SH-SY5Y (cell line): Measurements from ENCODE around the gene MLLT1.

ENCODE experiments used
- GATA2 ChIP-seq: IDR thresholded peaks from 2 replicates; pipeline ENCODE4 v1.6.1; 2011; ENCODE audit warnings: mild to moderate bottlenecking, low read depth, low read length
- GATA3 ChIP-seq: IDR thresholded peaks from 2 replicates; pipeline ENCODE4 v1.6.1; 2011; ENCODE audit warnings: low read depth, mild to moderate bottlenecking, low read length, moderate library complexity

Gene MLLT1

DNA sequence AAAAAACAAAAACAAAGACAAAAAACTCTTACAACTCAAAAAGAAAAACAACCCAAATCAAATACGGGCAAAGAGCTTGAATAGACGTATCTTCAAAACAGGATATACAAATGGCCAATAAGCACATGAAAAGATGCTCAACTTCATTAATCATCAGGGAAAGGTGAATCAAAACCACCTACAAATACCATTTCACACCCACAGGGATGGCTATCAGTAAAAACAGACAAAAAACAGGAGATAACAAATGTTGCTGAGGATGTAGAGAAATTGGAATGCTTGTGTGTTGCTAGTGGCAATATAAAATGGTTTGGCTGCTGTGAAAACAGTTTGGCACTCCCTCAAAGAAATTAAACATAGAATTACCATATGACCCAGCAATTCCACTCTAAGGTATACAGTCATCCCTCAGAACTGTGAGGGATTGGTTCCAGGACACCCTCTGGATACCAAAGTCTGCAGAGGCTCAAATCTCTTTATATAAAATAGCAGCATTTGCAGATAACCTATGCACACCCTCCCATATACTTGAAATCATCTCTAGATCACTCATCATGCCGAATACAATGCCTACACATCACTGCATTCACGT, 29.7 kb downstream of the MLLT1 start:
- TF ChIP-seq GATA2 (no peak), GATA3 (no peak)

- TF ChIP-seq GATA2 (no peak), GATA3 (no peak)
Observed at GRCh38 chr19:6249296-6249695, 30.5 kb downstream of the MLLT1 start.

DNA sequence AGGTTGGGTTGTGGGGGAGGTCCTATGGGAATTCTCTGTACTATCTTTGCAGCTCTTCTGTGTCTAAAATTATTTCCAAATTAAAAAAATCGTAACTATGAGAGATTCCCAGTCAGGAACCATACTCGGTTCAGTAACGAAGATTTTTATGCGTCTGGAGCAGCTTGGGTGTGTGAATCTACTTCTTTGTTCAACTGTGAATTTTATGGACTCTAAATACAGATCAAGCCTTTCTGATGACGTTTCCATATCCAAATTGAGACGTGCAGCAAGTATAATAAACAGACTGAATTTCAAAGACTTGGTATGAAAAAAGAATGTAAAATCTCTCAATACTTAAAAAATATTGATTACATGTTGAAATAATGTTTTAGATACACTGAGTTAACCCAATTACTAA, 30.9 kb downstream of the MLLT1 start:
- no peak for TF ChIP-seq GATA2
- no peak for TF ChIP-seq GATA3

- no peak for TF ChIP-seq GATA3
- TF ChIP-seq GATA2: no peak
Observed at GRCh38 chr19:6248341-6248740, 31.4 kb downstream of the MLLT1 start.

DNA sequence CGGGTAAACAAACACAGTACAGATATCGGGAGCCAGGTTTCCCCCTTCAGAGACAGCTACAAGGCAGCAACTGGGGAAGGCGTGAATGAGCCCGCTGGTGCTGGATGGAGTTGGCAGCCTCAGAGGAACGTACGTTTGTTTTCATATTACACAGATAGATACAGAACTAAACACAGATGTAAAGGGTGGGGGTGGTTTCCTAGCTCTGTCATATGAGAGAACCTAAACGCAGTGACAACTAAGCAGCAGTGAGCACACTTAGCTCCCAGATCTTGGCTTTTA, 32.8 kb downstream of the MLLT1 start:
- no peak for TF ChIP-seq GATA3
- TF ChIP-seq GATA2: no peak

- TF ChIP-seq GATA2: no peak
- no peak for TF ChIP-seq GATA3
Observed at GRCh38 chr19:6246174-6247006, 33.4 kb downstream of the MLLT1 start.

- TF ChIP-seq GATA3 (no peak), GATA2 (no peak)
Observed at GRCh38 chr19:6242677-6243076, 37.1 kb downstream of the MLLT1 start.

DNA sequence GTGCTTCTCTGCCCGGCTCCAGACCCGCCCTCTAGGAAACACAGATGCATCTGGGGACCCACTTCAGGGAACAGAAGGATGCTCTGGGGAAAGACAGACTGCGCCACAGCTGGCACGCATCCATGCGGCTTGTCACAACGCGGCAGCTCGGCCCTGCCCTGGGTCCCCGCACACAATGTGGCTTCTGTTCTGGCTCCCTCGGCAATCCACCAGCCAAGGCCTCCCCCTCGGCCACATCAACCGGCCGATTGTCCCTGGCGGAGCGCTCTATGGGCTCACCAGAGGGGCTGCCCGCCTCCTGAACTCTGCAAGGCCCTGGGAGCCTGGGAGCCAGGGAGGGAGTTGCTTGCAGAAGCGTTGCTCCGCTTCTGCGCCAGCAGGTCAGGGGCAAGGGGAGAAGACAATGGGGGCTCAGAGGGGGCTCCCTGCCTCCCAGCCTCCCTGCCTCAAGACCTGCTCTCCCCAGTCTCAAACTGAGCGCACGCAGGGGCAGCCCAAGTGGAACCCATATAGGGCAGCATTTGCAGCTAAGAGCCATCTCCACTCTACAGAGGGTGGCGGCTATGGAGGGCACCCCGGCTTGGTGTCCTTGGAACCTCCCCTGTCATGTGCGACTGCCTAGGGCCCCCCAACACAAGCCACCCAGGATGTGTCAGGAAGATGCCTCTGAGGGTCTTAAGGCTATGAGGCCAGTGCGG, 37.9 kb downstream of the MLLT1 start:
- TF ChIP-seq GATA3 (no peak), GATA2 (no peak)

DNA sequence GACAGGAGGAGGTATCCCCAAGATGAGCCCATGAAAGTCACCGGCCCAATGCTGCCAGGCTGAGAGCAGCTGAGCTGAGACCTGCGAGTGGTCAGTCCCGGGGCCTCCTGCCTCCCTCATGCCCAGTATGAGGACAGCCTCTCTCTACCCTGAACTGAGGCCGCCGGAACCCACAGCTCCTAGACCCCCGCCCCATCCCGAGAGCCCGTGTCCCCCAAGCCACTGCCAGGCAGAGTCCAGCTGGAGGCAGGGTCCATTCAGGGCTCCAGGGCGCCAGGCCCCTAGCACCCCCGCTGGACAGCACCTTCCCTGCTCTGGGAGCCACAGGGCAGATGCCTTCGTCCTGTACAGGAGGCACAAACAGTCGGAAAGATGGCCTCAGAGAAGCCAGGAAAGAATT, 38.7 kb downstream of the MLLT1 start:
- no peak for TF ChIP-seq GATA2
- no peak for TF ChIP-seq GATA3

DNA sequence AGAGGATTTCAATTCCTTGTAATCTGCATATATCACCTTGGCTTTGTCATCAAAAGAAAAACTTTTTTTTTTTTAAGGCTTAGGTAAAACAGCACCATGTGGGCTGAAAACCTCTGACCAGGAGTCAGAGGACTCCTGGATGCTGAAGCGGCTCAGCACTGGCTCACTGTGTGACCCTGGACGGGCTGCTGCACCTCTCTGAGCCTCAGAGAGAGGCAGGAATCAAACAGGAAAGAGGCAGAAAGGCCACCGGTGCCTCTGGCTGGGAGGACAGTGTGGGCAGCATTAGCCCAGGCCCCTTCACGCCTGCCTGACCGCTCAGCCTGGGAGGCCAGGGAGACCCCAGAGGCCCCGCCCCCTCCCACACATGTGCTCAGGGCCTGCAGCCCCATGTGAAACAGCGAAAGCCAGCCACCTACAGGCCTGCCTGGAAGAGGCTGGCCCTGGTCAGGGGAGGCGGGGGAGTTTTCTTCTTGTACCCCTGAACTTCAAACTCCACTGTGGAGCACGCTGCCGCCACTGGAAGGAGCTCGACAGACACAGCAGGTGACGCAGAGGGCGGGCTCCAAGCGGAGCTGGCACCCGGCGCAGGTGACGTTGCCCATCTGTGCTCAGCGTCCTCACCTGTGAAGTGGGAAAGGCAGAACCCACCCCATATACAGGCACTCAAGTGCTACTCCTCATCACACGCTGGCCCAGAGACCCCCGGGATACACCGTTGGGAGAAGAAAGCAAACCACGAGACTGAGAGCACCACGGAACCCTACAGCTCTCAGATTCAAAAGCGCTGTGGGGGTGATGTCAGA, 39.7 kb downstream of the MLLT1 start:
- TF ChIP-seq GATA2 (no peak), GATA3 (no peak)

DNA sequence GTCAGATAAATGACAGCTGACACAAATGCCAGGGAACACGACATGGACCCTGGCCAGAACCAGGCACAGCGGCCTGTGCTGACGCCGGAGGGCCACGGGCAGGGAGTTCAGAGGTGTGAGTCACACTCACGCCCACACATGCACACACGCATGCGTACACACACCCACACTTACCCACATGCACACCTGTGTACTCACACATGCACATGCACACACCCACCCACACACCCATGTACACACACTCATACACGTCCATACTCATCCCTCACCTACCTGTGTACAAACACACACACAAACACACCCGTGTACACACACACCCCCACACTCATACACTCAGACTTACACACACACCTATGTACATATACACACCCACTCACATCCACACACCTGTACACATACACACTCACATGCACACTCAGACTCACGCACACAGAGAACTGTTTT, 40.4 kb downstream of the MLLT1 start:
- no peak for TF ChIP-seq GATA2
- no peak for TF ChIP-seq GATA3

- no peak for TF ChIP-seq GATA3
- no peak for TF ChIP-seq GATA2
Observed at GRCh38 chr19:6238643-6239281, 41.0 kb downstream of the MLLT1 start.

DNA sequence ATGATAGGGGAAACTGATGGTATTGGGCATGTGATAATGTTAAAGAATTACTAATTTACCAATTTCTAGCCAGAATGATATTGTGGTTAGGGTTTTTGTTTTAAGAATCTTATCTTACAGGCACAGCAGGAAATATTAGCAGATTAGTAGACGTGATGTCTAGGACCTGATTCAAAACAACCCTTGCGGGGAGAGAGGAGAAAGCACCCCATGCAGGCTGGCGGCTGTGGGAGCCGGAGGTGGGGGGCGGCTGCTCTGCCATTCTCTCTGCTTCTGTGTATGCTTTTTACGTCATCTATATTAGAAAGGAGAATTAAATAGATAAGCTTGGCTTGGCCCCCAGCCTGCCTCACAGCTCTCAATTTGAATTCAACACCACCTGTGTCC, 41.5 kb downstream of the MLLT1 start:
- TF ChIP-seq GATA2: peak; percentile 39
- TF ChIP-seq GATA3: no peak
